GM21619 (cell line): ENCODE data around the gene AKT1.
"Not testable (repeated sequence)": the region's sequence is repeated elsewhere in the genome, so short reads cannot be mapped to it uniquely, and the experiment has no call there.

Experiments used
- ATAC-seq: cut with Tn5 transposase; IDR thresholded peaks from one replicate; pipeline ENCODE4 v1.9.1; 2021; ENCODE audit not compliant: unreplicated experiment

The AKT1 gene

GRCh38 chr14:104819361-104819781, 23.8 kb upstream of the AKT1 start:
- ATAC-seq: no peak

GRCh38 chr14:104818714-104819161, 23.2 kb upstream of the AKT1 start:
- ATAC-seq: no peak

- no peak for ATAC-seq
Observed at GRCh38 chr14:104817930-104818713, 22.6 kb upstream of the AKT1 start.

- no peak for ATAC-seq
Observed at GRCh38 chr14:104816616-104816884, 21.0 kb upstream of the AKT1 start.

- ATAC-seq: not testable (repeated sequence)
Observed at GRCh38 chr14:104814701-104815100, 19.2 kb upstream of the AKT1 start.

- no peak for ATAC-seq
Observed at GRCh38 chr14:104813286-104813685, 17.7 kb upstream of the AKT1 start.

GRCh38 chr14:104810316-104810715, 14.8 kb upstream of the AKT1 start:
- ATAC-seq: no peak

- ATAC-seq: no peak
Observed at GRCh38 chr14:104808456-104808855, 12.9 kb upstream of the AKT1 start.

- no peak for ATAC-seq
Observed at GRCh38 chr14:104806625-104807465, 11.3 kb upstream of the AKT1 start.

- ATAC-seq: no peak
Observed at GRCh38 chr14:104805941-104806624, 10.5 kb upstream of the AKT1 start.

GRCh38 chr14:104805326-104805678, 9.8 kb upstream of the AKT1 start:
- ATAC-seq: no peak

GRCh38 chr14:104804481-104805325, 9.2 kb upstream of the AKT1 start:
- no peak for ATAC-seq

- no peak for ATAC-seq
Observed at GRCh38 chr14:104803912-104804410, 8.4 kb upstream of the AKT1 start.

- ATAC-seq: no peak
Observed at GRCh38 chr14:104803280-104803911, 7.8 kb upstream of the AKT1 start.

- ATAC-seq: no peak
Observed at GRCh38 chr14:104802394-104803184, 7.0 kb upstream of the AKT1 start.

GRCh38 chr14:104801520-104802393, 6.2 kb upstream of the AKT1 start:
- ATAC-seq: no peak

- ATAC-seq: peak; percentile 28
Observed at GRCh38 chr14:104800771-104801519, 5.4 kb upstream of the AKT1 start, which contains the start of gene ZBTB42. TSS of gene ZBTB42 (plus strand) at chr14:104801101. CDS start at chr14:104801198, 97 bp downstream.
